Skeletal muscle tissue (tissue), 4 donors: ENCODE measurements around the gene CABLES1. TPM values are rescaled to one million over a fixed set of nuclear protein-coding genes. Genes with fewer than 3 reads are reported as not detected.

ENCODE experiments used
- H3K27ac ChIP-seq: one replicate; pipeline ENCODE4 v1.7.0; 2013; ENCODE audit warnings: mild to moderate bottlenecking, low read depth, low read length, inconsistent platforms
- H3K27me3 ChIP-seq, 3 donors: one replicate each; pipeline ENCODE4 v1.7.0; 2013; ENCODE audit warnings: low read length in 3 of 3; ENCODE audit not compliant: control insufficient read depth in 3 of 3, insufficient read depth in 3 of 3
- H3K36me3 ChIP-seq, 3 donors: one replicate each; pipeline ENCODE4 v1.7.0; 2013; ENCODE audit warnings: low read length in 3 of 3; ENCODE audit not compliant: control insufficient read depth in 3 of 3, insufficient read depth in 3 of 3
- H3K4me1 ChIP-seq, 3 donors: one replicate each; pipeline ENCODE4 v1.7.0; 2013; ENCODE audit warnings: low read length in 3 of 3, mild to moderate bottlenecking in 3 of 3; ENCODE audit not compliant: control insufficient read depth in 3 of 3, insufficient read depth in 3 of 3
- H3K4me3 ChIP-seq, 3 donors: one replicate each; pipeline ENCODE4 v1.7.0; 2013; ENCODE audit warnings: low read length in 3 of 3
- H3K9ac ChIP-seq, 3 donors: one replicate each; pipeline ENCODE4 v1.7.0; 2013; ENCODE audit warnings: low read length in 3 of 3, mild to moderate bottlenecking in 3 of 3, moderate library complexity in 2 of 3, low read depth in 1 of 3
- H3K9me3 ChIP-seq, 3 donors: one replicate each; pipeline ENCODE4 v1.7.0; 2013; ENCODE audit warnings: low read length in 3 of 3; ENCODE audit not compliant: control insufficient read depth in 3 of 3
- total RNA-seq: library from RNA; depleted of rRNA; stranded (reverse); fragments of >200 nt; gene quantifications from one replicate; pipeline ENCODE4 v1.2.3, GENCODE V29; 2014
- donor health status: Osteomylitis.

CABLES1 gene
- total RNA-seq, 1 donor from 2014 or later = 4.7 TPM

- Histone ChIP-seq H3K27ac (no peak overlapping the region), H3K4me1 (peaks cover under 1 to 2% (median under 1%) of the 10 kb centered on the region in 3 donors), H3K4me3 (no peak overlapping the region)
Observed at GRCh38 chr18:23243816-23244215, 108.5 kb downstream of the CABLES1 start.

GRCh38 chr18:23244401-23244800 is 109.1 kb downstream of the CABLES1 start:
- no peaks in the 10 kb centered on the region for H3K9me3 ChIP-seq
- H3K4me1 ChIP-seq = no peaks in the 10 kb centered on the region
- H3K4me3 ChIP-seq = no peak overlapping the region
- H3K27me3 ChIP-seq = no peaks in the 10 kb centered on the region
- H3K9ac ChIP-seq = no peak overlapping the region
- H3K27ac ChIP-seq = no peak overlapping the region
- H3K36me3 ChIP-seq = peaks cover 0 to 2% (median 0%) of the 10 kb centered on the region in 3 donors

More at GRCh38 chr18:23243816-23244215, 108.5 kb downstream of the CABLES1 start:
- no peak overlapping the region for H3K9ac ChIP-seq
- H3K9me3 ChIP-seq = no peaks in the 10 kb centered on the region
- peaks cover 0 to 2% (median 0%) of the 10 kb centered on the region in 3 donors for H3K36me3 ChIP-seq
- no peaks in the 10 kb centered on the region for H3K27me3 ChIP-seq

GRCh38 chr18:23245461-23245860 is 110.2 kb downstream of the CABLES1 start:
- no peaks in the 10 kb centered on the region for H3K9me3 ChIP-seq
- H3K4me1 ChIP-seq = no peaks in the 10 kb centered on the region
- no peaks in the 10 kb centered on the region for H3K27me3 ChIP-seq
- H3K36me3 ChIP-seq = peaks cover 0 to 2% (median 0%) of the 10 kb centered on the region in 3 donors
- no peak overlapping the region for H3K27ac ChIP-seq
- H3K9ac ChIP-seq = no peak overlapping the region
- H3K4me3 ChIP-seq = no peak overlapping the region

GRCh38 chr18:23247331-23247730 is 112.0 kb downstream of the CABLES1 start:
- Histone ChIP-seq H3K9me3 (no peaks in the 10 kb centered on the region), H3K27me3 (no peaks in the 10 kb centered on the region), H3K4me1 (no peaks in the 10 kb centered on the region), H3K36me3 (peaks cover 0 to 2% (median 0%) of the 10 kb centered on the region in 3 donors), H3K27ac (no peak overlapping the region), H3K4me3 (no peak overlapping the region), H3K9ac (no peak overlapping the region)

GRCh38 chr18:23247896-23248295 is 112.6 kb downstream of the CABLES1 start:
- Histone ChIP-seq H3K4me3 (no peak overlapping the region), H3K36me3 (peaks cover 0 to 6% (median 0%) of the 10 kb centered on the region in 3 donors), H3K9me3 (no peaks in the 10 kb centered on the region), H3K27me3 (no peaks in the 10 kb centered on the region), H3K27ac (no peak overlapping the region), H3K4me1 (no peaks in the 10 kb centered on the region), H3K9ac (no peak overlapping the region)

- no peaks in the 10 kb centered on the region for H3K27me3 ChIP-seq
- no peaks in the 10 kb centered on the region for H3K4me1 ChIP-seq
- no peak overlapping the region for H3K4me3 ChIP-seq
- no peak overlapping the region for H3K27ac ChIP-seq
- H3K9ac ChIP-seq = no peak overlapping the region
- H3K36me3 ChIP-seq = peaks cover 0 to 8% (median 0%) of the 10 kb centered on the region in 3 donors
- no peaks in the 10 kb centered on the region for H3K9me3 ChIP-seq
Observed at GRCh38 chr18:23248826-23249225, 113.5 kb downstream of the CABLES1 start.

GRCh38 chr18:23249348-23249747 is 114.1 kb downstream of the CABLES1 start:
- H3K27ac ChIP-seq = no peak overlapping the region
- peaks cover 0 to 10% (median 0%) of the 10 kb centered on the region in 3 donors for H3K36me3 ChIP-seq
- H3K4me1 ChIP-seq = no peaks in the 10 kb centered on the region
- no peaks in the 10 kb centered on the region for H3K27me3 ChIP-seq
- H3K4me3 ChIP-seq = no peak overlapping the region
- H3K9me3 ChIP-seq = no peaks in the 10 kb centered on the region
- no peak overlapping the region for H3K9ac ChIP-seq

GRCh38 chr18:23250893-23251656 is 115.8 kb downstream of the CABLES1 start:
- Histone ChIP-seq H3K27me3 (no peaks in the 10 kb centered on the region), H3K36me3 (peaks cover 0 to 8% (median 0%) of the 10 kb centered on the region in 3 donors), H3K9me3 (no peaks in the 10 kb centered on the region), H3K4me3 (no peak overlapping the region), H3K27ac (no peak overlapping the region), H3K9ac (no peak overlapping the region), H3K4me1 (no peaks in the 10 kb centered on the region)

- no peak overlapping the region for H3K27ac ChIP-seq
- H3K9ac ChIP-seq = no peak overlapping the region
- no peak overlapping the region for H3K4me3 ChIP-seq
- H3K27me3 ChIP-seq = no peaks in the 10 kb centered on the region
- H3K36me3 ChIP-seq = peaks cover 0 to 8% (median 6%) of the 10 kb centered on the region in 3 donors
- peaks cover 0 to 4% (median 1%) of the 10 kb centered on the region in 3 donors for H3K4me1 ChIP-seq
- H3K9me3 ChIP-seq = no peaks in the 10 kb centered on the region
Observed at GRCh38 chr18:23253630-23254029, 118.3 kb downstream of the CABLES1 start.

GRCh38 chr18:23257137-23257536 is 121.9 kb downstream of the CABLES1 start:
- no peaks in the 10 kb centered on the region for H3K9me3 ChIP-seq
- H3K9ac ChIP-seq = no peak overlapping the region
- peaks cover 0 to 8% (median 6%) of the 10 kb centered on the region in 3 donors for H3K36me3 ChIP-seq
- no peak overlapping the region for H3K4me3 ChIP-seq
- H3K27ac ChIP-seq = no peak overlapping the region
- peaks cover 13 to 25% (median 19%) of the 10 kb centered on the region in 3 donors for H3K4me1 ChIP-seq
- H3K27me3 ChIP-seq = no peaks in the 10 kb centered on the region
